SK-N-SH (cell line): Measurements from ENCODE around the gene FBXO7. TPM values are rescaled to one million over a fixed set of nuclear protein-coding genes. Genes with fewer than 3 reads are reported as not detected.

ENCODE experiments used
- CTCF ChIA-PET: fragments of 300-600, 350-600 bp; formaldehyde crosslinking; extraction: SDS; loops from one replicate; lab custom pipeline; 2021; lab: Yijun Ruan, JAX
- POLR2A ChIA-PET: fragments of 350-600 bp; sonication (Branson Sonifier 250); formaldehyde crosslinking; extraction: SDS; loops from one replicate; lab custom pipeline; 2020; ENCODE audit warnings: antibody characterized with exemption, inconsistent platforms; lab: Yijun Ruan, JAX
- DNase-seq: peaks from one replicate; pipeline ENCODE4 v3.0.0; 2012
- H2AFZ ChIP-seq: fragments of 200-600 bp; sonication (generic); 2 replicates; pipeline ENCODE4 v1.8.1; 2016; ENCODE audit warnings: antibody characterized with exemption, mild to moderate bottlenecking, low read depth
- H3F3A ChIP-seq: fragments of 200-600 bp; sonication (generic); replicated peaks from 2 replicates; pipeline ENCODE3; 2016; ENCODE audit warnings: antibody characterized with exemption, mild to moderate bottlenecking; ENCODE audit not compliant: insufficient read depth
- H3K27ac ChIP-seq, 2 experiments: fragments of 200-500 bp in 1 of 2; fragments of 200-600 bp in 1 of 2; sonication (Bioruptor generic) in 1 of 2; sonication (generic), shearing (Covaris generic) in 1 of 2; 2 replicates each; pipeline versions ENCODE4 v1.5.1 to v1.6.1; 2014 to 2016; ENCODE audit warnings: low read depth in 2 of 2, inconsistent platforms in 1 of 2, low read length in 1 of 2, mild to moderate bottlenecking in 1 of 2, mixed read lengths in 1 of 2
- H3K27me3 ChIP-seq: fragments of 200-600 bp; sonication (generic), shearing (Covaris generic); 2 replicates; pipeline ENCODE4 v1.6.1; 2016; ENCODE audit warnings: mixed run types; ENCODE audit not compliant: insufficient read depth
- H3K36me3 ChIP-seq, 2 experiments: fragments of 200-500 bp in 1 of 2; fragments of 200-600 bp in 1 of 2; sonication (Bioruptor generic) in 1 of 2; sonication (generic) in 1 of 2; replicated peaks in 1 of 2; 2 replicates each; pipeline versions ENCODE3 to v1.5.1; 2014 to 2016; ENCODE audit warnings: low read length in 1 of 2, mild to moderate bottlenecking in 1 of 2; ENCODE audit not compliant: insufficient read depth in 2 of 2, control insufficient read depth in 1 of 2
- H3K4me1 ChIP-seq, 2 experiments: fragments of 200-500 bp in 1 of 2; fragments of 200-600 bp in 1 of 2; sonication (Bioruptor generic) in 1 of 2; sonication (generic), shearing (Covaris generic) in 1 of 2; 2 replicates each; pipeline versions ENCODE4 v1.5.1 to v1.6.1; 2014 to 2016; ENCODE audit warnings: low read depth in 1 of 2, low read length in 1 of 2, mixed run types in 1 of 2; ENCODE audit not compliant: insufficient read depth in 2 of 2, control insufficient read depth in 1 of 2
- H3K4me2 ChIP-seq: fragments of 200-600 bp; sonication (generic), shearing (Covaris generic); 2 replicates; pipeline ENCODE4 v1.6.1; 2017; ENCODE audit warnings: mixed run types
- H3K4me3 ChIP-seq, 2 experiments: fragments of 200-500 bp in 1 of 2; fragments of 200-600 bp in 1 of 2; sonication (Bioruptor generic) in 1 of 2; sonication (generic), shearing (Covaris generic) in 1 of 2; 2 replicates each; pipeline versions ENCODE4 v1.5.1 to v1.8.1; 2014 to 2016; ENCODE audit warnings: low read depth in 2 of 2, inconsistent platforms in 1 of 2, low read length in 1 of 2, mild to moderate bottlenecking in 1 of 2, mixed read lengths in 1 of 2, moderate library complexity in 1 of 2
- H3K79me2 ChIP-seq: fragments of 200-600 bp; sonication (generic); 2 replicates; pipeline ENCODE4 v1.8.1; 2017; ENCODE audit warnings: mild to moderate bottlenecking; ENCODE audit not compliant: insufficient read depth
- H3K9ac ChIP-seq: fragments of 200-600 bp; sonication (generic); 2 replicates; pipeline ENCODE4 v1.6.1; 2017; ENCODE audit warnings: mixed run types
- H3K9me2 ChIP-seq: fragments of 200-600 bp; sonication (generic); 2 replicates; pipeline ENCODE4 v1.6.1; 2017; ENCODE audit warnings: mixed run types
- H3K9me3 ChIP-seq: fragments of 200-600 bp; sonication (generic); 2 replicates; pipeline ENCODE4 v1.6.1; 2017; ENCODE audit warnings: mixed run types, mild to moderate bottlenecking, moderate library complexity
- H4K20me1 ChIP-seq: fragments of 200-600 bp; sonication (generic); 2 replicates; pipeline ENCODE4 v1.6.1; 2017; ENCODE audit warnings: mild to moderate bottlenecking, mixed run types; ENCODE audit not compliant: insufficient read depth
- CHD2 ChIP-seq: fragments of 150-350 bp; IDR thresholded peaks from 2 replicates; pipeline ENCODE4 v1.6.1; 2018; ENCODE audit warnings: low read length; ENCODE audit not compliant: partially characterized antibody
- ELF1 ChIP-seq: IDR thresholded peaks from 2 replicates; pipeline ENCODE4 v1.4.0; 2012
- EP300 ChIP-seq, 2 experiments: IDR thresholded peaks; 2 replicates each; pipeline versions ENCODE4 v1.4.0 to v1.6.1; 2012; ENCODE audit warnings: borderline replicate concordance in 1 of 2, low read depth in 1 of 2, low read length in 1 of 2
- FOSL2 ChIP-seq: IDR thresholded peaks from 2 replicates; pipeline ENCODE4 v1.4.0; 2012; ENCODE audit warnings: low read depth, mild to moderate bottlenecking, moderate library complexity, borderline replicate concordance
- FOXM1 ChIP-seq: IDR thresholded peaks from 2 replicates; pipeline ENCODE4 v1.4.0; 2012; ENCODE audit warnings: low read depth, mild to moderate bottlenecking
- GABPA ChIP-seq: IDR thresholded peaks from 2 replicates; pipeline ENCODE4 v1.4.0; 2012; ENCODE audit warnings: low read depth, mild to moderate bottlenecking
- JUND ChIP-seq: IDR thresholded peaks from 2 replicates; pipeline ENCODE4 v1.4.0; 2012
- NFIC ChIP-seq: IDR thresholded peaks from 2 replicates; pipeline ENCODE4 v1.4.0; 2012; ENCODE audit warnings: borderline replicate concordance
- POLR2AphosphoS5 ChIP-seq: IDR thresholded peaks from 2 replicates; pipeline ENCODE4 v1.6.1; 2012; ENCODE audit warnings: low read depth, low read length
- RAD21 ChIP-seq: IDR thresholded peaks from 2 replicates; pipeline ENCODE4 v1.6.1; 2012; ENCODE audit warnings: mild to moderate bottlenecking, low read length
- RCOR1 ChIP-seq: fragments of 150-350 bp; IDR thresholded peaks from 2 replicates; pipeline ENCODE4 v1.6.1; 2017; ENCODE audit warnings: antibody characterized with exemption, low read length
- RFX5 ChIP-seq: IDR thresholded peaks from 2 replicates; pipeline ENCODE4 v1.6.1; 2012; ENCODE audit warnings: mild to moderate bottlenecking, improper control_type of control experiment, low read length
- SIN3A ChIP-seq: IDR thresholded peaks from 2 replicates; pipeline ENCODE4 v1.6.1; 2012; ENCODE audit warnings: low read depth, mild to moderate bottlenecking, low read length, moderate library complexity, borderline replicate concordance
- TCF12 ChIP-seq: IDR thresholded peaks from 2 replicates; pipeline ENCODE4 v1.4.0; 2012
- TEAD4 ChIP-seq: IDR thresholded peaks from 2 replicates; pipeline ENCODE4 v1.4.0; 2012; ENCODE audit warnings: mild to moderate bottlenecking, borderline replicate concordance; ENCODE audit not compliant: insufficient read depth
- WGBS: methylation state at CpG from one replicate; pipeline ENCODE4 v1.1.6; 2017; ENCODE audit warnings: low lambda C conversion rate; 5-methylcytosine and 5-hydroxymethylcytosine counted together
- polyA plus RNA-seq, 3 experiments: library from polyadenylated mRNA; depleted of rRNA; stranded (reverse); fragments of >200 nt; gene quantifications; 2 replicates each; pipeline ENCODE4 v1.2.3, GENCODE V29; 2012
- TF ChIP-seq, protein P1 (sequence below): fragments of 150-350 bp; IDR thresholded peaks from 2 replicates; pipeline ENCODE4 v1.6.1; 2017; ENCODE audit warnings: antibody characterized with exemption, low read length, low read depth, borderline replicate concordance
- TF ChIP-seq, protein P2 (sequence below): fragments of 200-600 bp; sonication (generic); IDR thresholded peaks from 2 replicates; pipeline ENCODE4 v1.6.1; 2017; ENCODE audit warnings: antibody characterized with exemption, mild to moderate bottlenecking, moderate library complexity
- TF ChIP-seq, protein P3 (sequence below): IDR thresholded peaks from 2 replicates; pipeline ENCODE4 v1.4.0; 2012; ENCODE audit warnings: low read depth
- TF ChIP-seq, protein P4 (sequence below): IDR thresholded peaks from 2 replicates; pipeline ENCODE4 v1.4.0; 2012; ENCODE audit warnings: low read depth, borderline replicate concordance

Gene FBXO7
- polyA plus RNA-seq, 1 of the 3 experiments (the other 2 are of a cell fraction) = 77.3 TPM

DNA sequence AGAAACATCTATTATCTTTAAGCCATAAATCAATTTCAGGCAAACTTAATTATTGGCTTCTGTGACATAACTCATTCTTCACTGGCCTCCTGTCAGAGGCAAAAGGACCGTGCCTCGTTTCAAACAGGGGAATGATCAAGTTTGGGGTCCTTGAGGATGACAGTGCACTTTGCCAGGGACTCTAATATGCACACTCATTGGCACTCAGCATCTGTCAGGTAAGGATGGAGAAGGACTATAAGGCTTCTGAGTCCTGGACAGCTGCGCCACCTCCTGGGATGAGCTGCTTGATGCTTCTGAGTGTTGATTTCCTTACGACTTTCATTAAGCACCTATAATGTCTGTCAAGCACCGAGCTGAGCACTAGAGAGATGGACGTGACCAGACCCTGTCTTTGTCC, 30.5 kb upstream of the FBXO7 start:
- no peak for TF ChIP-seq EP300 (IDR thresholded peaks at IDR 0.05; ENCODE audit: borderline replicate concordance in 1 of 2, low read depth in 1 of 2, low read length in 1 of 2)
- TF ChIP-seq, protein P1, sequence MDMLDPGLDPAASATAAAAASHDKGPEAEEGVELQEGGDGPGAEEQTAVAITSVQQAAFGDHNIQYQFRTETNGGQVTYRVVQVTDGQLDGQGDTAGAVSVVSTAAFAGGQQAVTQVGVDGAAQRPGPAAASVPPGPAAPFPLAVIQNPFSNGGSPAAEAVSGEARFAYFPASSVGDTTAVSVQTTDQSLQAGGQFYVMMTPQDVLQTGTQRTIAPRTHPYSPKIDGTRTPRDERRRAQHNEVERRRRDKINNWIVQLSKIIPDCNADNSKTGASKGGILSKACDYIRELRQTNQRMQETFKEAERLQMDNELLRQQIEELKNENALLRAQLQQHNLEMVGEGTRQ = no peak
- no peak for TF ChIP-seq NFIC
- no peak for TF ChIP-seq ELF1
- TF ChIP-seq FOSL2 = no peak
- TF ChIP-seq RCOR1 = no peak
- TF ChIP-seq GABPA = no peak
- TF ChIP-seq, protein P2, sequence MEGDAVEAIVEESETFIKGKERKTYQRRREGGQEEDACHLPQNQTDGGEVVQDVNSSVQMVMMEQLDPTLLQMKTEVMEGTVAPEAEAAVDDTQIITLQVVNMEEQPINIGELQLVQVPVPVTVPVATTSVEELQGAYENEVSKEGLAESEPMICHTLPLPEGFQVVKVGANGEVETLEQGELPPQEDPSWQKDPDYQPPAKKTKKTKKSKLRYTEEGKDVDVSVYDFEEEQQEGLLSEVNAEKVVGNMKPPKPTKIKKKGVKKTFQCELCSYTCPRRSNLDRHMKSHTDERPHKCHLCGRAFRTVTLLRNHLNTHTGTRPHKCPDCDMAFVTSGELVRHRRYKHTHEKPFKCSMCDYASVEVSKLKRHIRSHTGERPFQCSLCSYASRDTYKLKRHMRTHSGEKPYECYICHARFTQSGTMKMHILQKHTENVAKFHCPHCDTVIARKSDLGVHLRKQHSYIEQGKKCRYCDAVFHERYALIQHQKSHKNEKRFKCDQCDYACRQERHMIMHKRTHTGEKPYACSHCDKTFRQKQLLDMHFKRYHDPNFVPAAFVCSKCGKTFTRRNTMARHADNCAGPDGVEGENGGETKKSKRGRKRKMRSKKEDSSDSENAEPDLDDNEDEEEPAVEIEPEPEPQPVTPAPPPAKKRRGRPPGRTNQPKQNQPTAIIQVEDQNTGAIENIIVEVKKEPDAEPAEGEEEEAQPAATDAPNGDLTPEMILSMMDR = peak; percentile 19; the same call in 1 of the 2 replicates
- no peak for TF ChIP-seq SIN3A
- no peak for TF ChIP-seq FOXM1
- no peak for TF ChIP-seq JUND
- TF ChIP-seq RAD21 = peak; percentile 44
- TF ChIP-seq CHD2 = no peak
- no peak for TF ChIP-seq POLR2AphosphoS5
- TF ChIP-seq, protein P3, sequence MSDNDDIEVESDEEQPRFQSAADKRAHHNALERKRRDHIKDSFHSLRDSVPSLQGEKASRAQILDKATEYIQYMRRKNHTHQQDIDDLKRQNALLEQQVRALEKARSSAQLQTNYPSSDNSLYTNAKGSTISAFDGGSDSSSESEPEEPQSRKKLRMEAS = no peak
- CTCF ChIA-PET = interaction anchor here (0.6 to 1.9 kb wide), 9 partner anchors 10 to 1019 kb away, joined by 3 to 6 read pairs (median 4); partner anchors contain the start of gene FBXO7
- POLR2A ChIA-PET = no interaction called here

DNA sequence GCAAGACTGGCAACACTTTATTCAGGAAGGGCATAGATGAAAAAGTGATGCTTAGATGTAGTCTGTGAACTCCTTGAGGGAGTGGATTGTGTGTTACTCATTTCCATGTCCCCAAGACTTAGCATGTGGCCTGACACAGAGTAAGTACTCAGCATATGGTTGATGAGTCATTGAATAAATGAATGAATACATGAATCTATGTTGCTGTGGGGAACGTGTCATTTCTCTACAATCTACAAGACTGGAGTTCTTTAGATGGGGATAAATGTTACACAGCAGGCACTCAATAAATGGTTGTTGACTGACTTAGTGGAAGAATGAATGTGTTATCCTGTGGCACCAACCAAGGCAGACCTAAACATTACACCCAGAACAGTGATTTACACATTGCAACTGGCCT, 28.3 kb upstream of the FBXO7 start:
- POLR2A ChIA-PET = no interaction called here
- Histone ChIP-seq H3K4me2 (no peak overlapping the region), H3K27ac (no peak overlapping the region), H4K20me1 (no peaks in the 10 kb centered on the region), H2AFZ (no peak overlapping the region), H3K36me3 (no peaks in the 10 kb centered on the region), H3K9me2 (no peaks in the 10 kb centered on the region), H3K9ac (no peak overlapping the region), H3F3A (no peaks in the 10 kb centered on the region), H3K4me3 (no peak overlapping the region), H3K27me3 (no peaks in the 10 kb centered on the region; the same call in 1 of the 2 replicates), H3K79me2 (no peaks in the 10 kb centered on the region), H3K9me3 (no peaks in the 10 kb centered on the region), H3K4me1 (no peaks in the 10 kb centered on the region)
- WGBS = 10% methylated on average over 1 of the region's 1 CpG
- DNase-seq = no peak
- CTCF ChIA-PET = no interaction called here
- TF ChIP-seq TEAD4 = no peak
- no peak for TF ChIP-seq NFIC
- TF ChIP-seq, protein P1 = no peak
- TF ChIP-seq RFX5 = no peak
- no peak for TF ChIP-seq TCF12
- TF ChIP-seq, protein P4, sequence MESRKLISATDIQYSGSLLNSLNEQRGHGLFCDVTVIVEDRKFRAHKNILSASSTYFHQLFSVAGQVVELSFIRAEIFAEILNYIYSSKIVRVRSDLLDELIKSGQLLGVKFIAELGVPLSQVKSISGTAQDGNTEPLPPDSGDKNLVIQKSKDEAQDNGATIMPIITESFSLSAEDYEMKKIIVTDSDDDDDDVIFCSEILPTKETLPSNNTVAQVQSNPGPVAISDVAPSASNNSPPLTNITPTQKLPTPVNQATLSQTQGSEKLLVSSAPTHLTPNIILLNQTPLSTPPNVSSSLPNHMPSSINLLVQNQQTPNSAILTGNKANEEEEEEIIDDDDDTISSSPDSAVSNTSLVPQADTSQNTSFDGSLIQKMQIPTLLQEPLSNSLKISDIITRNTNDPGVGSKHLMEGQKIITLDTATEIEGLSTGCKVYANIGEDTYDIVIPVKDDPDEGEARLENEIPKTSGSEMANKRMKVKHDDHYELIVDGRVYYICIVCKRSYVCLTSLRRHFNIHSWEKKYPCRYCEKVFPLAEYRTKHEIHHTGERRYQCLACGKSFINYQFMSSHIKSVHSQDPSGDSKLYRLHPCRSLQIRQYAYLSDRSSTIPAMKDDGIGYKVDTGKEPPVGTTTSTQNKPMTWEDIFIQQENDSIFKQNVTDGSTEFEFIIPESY = no peak
- no peak for TF ChIP-seq JUND
- TF ChIP-seq RAD21 = no peak

More for the DNA sequence above, 30.5 kb upstream of the FBXO7 start:
- no peak overlapping the region for H2AFZ ChIP-seq
- H4K20me1 ChIP-seq = no peaks in the 10 kb centered on the region
- DNase-seq = peak; percentile 17
- H3K79me2 ChIP-seq = no peaks in the 10 kb centered on the region
- no peak overlapping the region for H3K27ac ChIP-seq
- H3K4me3 ChIP-seq = no peak overlapping the region
- H3K9me2 ChIP-seq = no peaks in the 10 kb centered on the region
- 24% methylated on average over 5 of the region's 6 CpGs for WGBS
- H3F3A ChIP-seq = no peaks in the 10 kb centered on the region
- no peaks in the 10 kb centered on the region; the same call in 1 of the 2 replicates for H3K27me3 ChIP-seq
- no peaks in the 10 kb centered on the region for H3K36me3 ChIP-seq
- no peak overlapping the region for H3K9ac ChIP-seq
- no peaks in the 10 kb centered on the region for H3K4me1 ChIP-seq
- no peaks in the 10 kb centered on the region for H3K9me3 ChIP-seq
- no peak overlapping the region for H3K4me2 ChIP-seq
